T47D (cell line): ENCODE data around the gene THNSL1.

Experiments used
- DNase-seq, 2 experiments: peaks; one replicate each; pipeline versions ENCODE4 v3.0.0 to v3.0.0-alpha.2; 2011 to 2012; ENCODE audit warnings: low read depth in 1 of 2, low spot score in 1 of 2
- JUND ChIP-seq: IDR thresholded peaks from 2 replicates; pipeline ENCODE4 v1.6.1; 2012; ENCODE audit warnings: low read depth
- in situ Hi-C: cut with HindIII; loops from 2 replicates; pipeline ENCODE4 v1.10.0; 2016; ENCODE audit warnings: low sequenced_read_pairs, low pct_unique_long_range_greater_than_20kb

Gene THNSL1

GRCh38 chr10:25072786-25073185 lies 56.4 kb downstream of the THNSL1 start:
- in situ Hi-C loops, result no loop called here
- no peak for TF ChIP-seq JUND
- no peak for DNase-seq

GRCh38 chr10:25075825-25076224 lies 59.4 kb downstream of the THNSL1 start:
- TF ChIP-seq JUND, result no peak
- no peak for DNase-seq
- in situ Hi-C loops, result no loop called here
